Suprapubic skin (tissue), 4 donors: ENCODE results near the gene TAS1R3. TPM values are rescaled to one million over a fixed set of nuclear protein-coding genes. Genes with fewer than 3 reads are reported as not detected.

Source experiments
- DNase-seq, 2 donors: peaks; one replicate each; pipeline ENCODE4 v3.0.0-alpha.2; 2019; ENCODE audit warnings: low spot score in 2 of 2
- H3K27ac ChIP-seq: fragments of 200-600 bp; sonication (generic); one replicate; pipeline ENCODE4 v1.5.1; 2019
- H3K27me3 ChIP-seq: fragments of 200-600 bp; sonication (generic); one replicate; pipeline ENCODE4 v1.5.1; 2019
- H3K36me3 ChIP-seq: fragments of 200-600 bp; sonication (generic); one replicate; pipeline ENCODE4 v1.5.1; 2019
- H3K4me1 ChIP-seq: fragments of 200-600 bp; sonication (generic); one replicate; pipeline ENCODE4 v1.5.1; 2019
- H3K4me3 ChIP-seq: fragments of 200-600 bp; sonication (generic); one replicate; pipeline ENCODE4 v1.5.1; 2019; ENCODE audit warnings: mild to moderate bottlenecking
- H3K9me3 ChIP-seq: fragments of 200-600 bp; sonication (generic); one replicate; pipeline ENCODE4 v1.5.1; 2019
- EP300 ChIP-seq: sonication (generic); formaldehyde crosslinking; IDR thresholded peaks from one replicate; pipeline ENCODE4 v1.6.1; 2017; ENCODE audit warnings: antibody characterized with exemption
- POLR2A ChIP-seq, 2 donors: fragments of 450-650 bp; IDR thresholded peaks; one replicate each; pipeline ENCODE4 v1.6.1; 2017; ENCODE audit warnings: antibody characterized with exemption in 2 of 2, mild to moderate bottlenecking in 2 of 2, moderate library complexity in 2 of 2
- POLR2AphosphoS5 ChIP-seq, 3 donors: sonication (generic); formaldehyde crosslinking; IDR thresholded peaks; one replicate each; pipeline ENCODE4 v1.6.1; 2017; ENCODE audit warnings: antibody characterized with exemption in 3 of 3
- WGBS: methylation state at CpG from one replicate; pipeline ENCODE4 v1.1.5; 2018; 5-methylcytosine and 5-hydroxymethylcytosine counted together
- total RNA-seq, 4 donors: library from RNA; depleted of rRNA; stranded (reverse); fragments of >200 nt; gene quantifications; one replicate each; pipeline ENCODE4 v1.1.0, GENCODE V29; 2016
- TF ChIP-seq, protein P1 (sequence below), 2 donors: fragments of 200-600 bp in 1 of 2; fragments of 450-650 bp in 1 of 2; sonication (generic) in 1 of 2; IDR thresholded peaks; one replicate each; pipeline ENCODE4 v1.5.1; 2016 to 2019; ENCODE audit warnings: antibody characterized with exemption in 2 of 2, mild to moderate bottlenecking in 1 of 2, moderate library complexity in 1 of 2

The TAS1R3 gene
- total RNA-seq, 4 donors from 2014 or later = 0.56 to 1.8 (median 0.82) TPM

DNA sequence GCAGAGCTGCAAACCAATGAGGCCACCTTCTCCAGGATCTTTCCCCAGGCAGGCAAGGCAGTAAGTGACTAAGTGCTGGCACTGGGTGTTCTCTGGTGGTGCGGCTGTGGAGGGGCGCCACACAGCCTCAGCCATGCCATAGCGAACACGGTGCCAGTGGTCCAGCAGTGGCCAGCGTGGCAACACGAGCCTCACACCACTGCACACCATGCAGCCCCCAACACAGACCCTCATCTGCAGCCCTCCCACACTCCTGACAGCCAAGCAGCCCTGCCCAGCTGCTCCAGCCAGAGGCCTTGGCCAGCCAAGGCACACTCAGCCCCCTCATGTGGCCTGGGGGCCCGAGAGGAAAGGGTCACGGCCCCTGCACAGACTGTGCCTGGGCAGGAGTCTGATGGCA, 9.6 kb upstream of the TAS1R3 start:
- TF ChIP-seq EP300 = no peak
- Histone ChIP-seq H3K36me3 (peaks cover 24% of the 10 kb centered on the region), H3K27me3 (no peaks in the 10 kb centered on the region), H3K4me3 (no peak overlapping the region), H3K4me1 (peaks cover 75% of the 10 kb centered on the region), H3K27ac (no peak overlapping the region), H3K9me3 (no peaks in the 10 kb centered on the region)
- WGBS = no CpG with 5 or more reads among the region's 8 CpGs
- no peak for DNase-seq

DNA sequence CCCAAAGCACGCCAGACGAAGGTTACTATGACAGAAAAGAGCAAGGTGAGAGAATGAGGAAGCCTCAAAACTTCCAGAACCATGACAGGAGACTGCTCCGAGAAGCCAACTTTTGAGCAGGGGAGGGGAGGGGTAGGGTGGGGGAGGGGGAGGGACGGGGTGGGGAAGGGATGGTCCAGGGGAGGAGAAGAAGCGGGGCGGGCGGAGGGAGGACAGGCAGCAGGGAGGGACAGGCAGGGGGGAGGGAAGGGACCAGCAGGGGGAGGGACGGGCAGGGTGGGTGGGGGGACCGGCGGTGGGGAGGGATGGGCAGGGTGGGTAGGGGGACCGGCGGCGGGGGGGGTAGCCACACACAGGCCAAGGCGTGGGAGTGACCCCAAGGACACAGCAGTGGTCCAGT, 8.7 kb upstream of the TAS1R3 start:
- WGBS = 89% methylated on average over 10 of the region's 14 CpGs
- Histone ChIP-seq H3K4me1 (peaks cover 71% of the 10 kb centered on the region), H3K27ac (no peak overlapping the region), H3K36me3 (peaks cover 28% of the 10 kb centered on the region), H3K4me3 (no peak overlapping the region), H3K9me3 (no peaks in the 10 kb centered on the region), H3K27me3 (no peaks in the 10 kb centered on the region)
- TF ChIP-seq POLR2A (IDR thresholded peaks at IDR 0.05) (no peak), POLR2AphosphoS5 (IDR thresholded peaks at IDR 0.05) (no peak), EP300 (no peak)
- TF ChIP-seq, protein P1, sequence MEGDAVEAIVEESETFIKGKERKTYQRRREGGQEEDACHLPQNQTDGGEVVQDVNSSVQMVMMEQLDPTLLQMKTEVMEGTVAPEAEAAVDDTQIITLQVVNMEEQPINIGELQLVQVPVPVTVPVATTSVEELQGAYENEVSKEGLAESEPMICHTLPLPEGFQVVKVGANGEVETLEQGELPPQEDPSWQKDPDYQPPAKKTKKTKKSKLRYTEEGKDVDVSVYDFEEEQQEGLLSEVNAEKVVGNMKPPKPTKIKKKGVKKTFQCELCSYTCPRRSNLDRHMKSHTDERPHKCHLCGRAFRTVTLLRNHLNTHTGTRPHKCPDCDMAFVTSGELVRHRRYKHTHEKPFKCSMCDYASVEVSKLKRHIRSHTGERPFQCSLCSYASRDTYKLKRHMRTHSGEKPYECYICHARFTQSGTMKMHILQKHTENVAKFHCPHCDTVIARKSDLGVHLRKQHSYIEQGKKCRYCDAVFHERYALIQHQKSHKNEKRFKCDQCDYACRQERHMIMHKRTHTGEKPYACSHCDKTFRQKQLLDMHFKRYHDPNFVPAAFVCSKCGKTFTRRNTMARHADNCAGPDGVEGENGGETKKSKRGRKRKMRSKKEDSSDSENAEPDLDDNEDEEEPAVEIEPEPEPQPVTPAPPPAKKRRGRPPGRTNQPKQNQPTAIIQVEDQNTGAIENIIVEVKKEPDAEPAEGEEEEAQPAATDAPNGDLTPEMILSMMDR (IDR thresholded peaks at IDR 0.05) = no peak
- no peak for DNase-seq

DNA sequence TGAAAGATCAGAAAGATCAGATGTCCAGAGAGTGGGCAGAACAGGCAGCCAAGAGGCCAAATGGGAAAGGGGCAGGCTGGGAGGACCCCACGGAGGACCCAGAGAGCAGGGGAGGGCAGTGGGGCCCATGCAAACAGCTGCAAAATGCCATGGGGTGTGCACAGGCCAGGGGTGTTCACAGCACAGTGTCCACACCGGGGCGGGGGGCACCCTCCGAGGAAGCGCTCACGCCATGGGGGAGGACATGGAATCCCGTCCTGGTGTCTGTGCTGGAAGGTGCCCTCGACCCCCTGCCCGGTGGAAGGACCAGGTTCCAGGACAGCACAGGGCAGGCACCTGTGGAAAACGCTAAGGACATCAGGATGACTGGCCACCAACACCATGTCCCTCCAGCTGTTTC, 8.1 kb upstream of the TAS1R3 start:
- Histone ChIP-seq H3K27me3 (no peaks in the 10 kb centered on the region), H3K4me1 (peaks cover 66% of the 10 kb centered on the region), H3K9me3 (no peaks in the 10 kb centered on the region), H3K4me3 (no peak overlapping the region), H3K36me3 (peaks cover 34% of the 10 kb centered on the region), H3K27ac (no peak overlapping the region)
- 81% methylated on average over 10 of the region's 10 CpGs for WGBS
- TF ChIP-seq, protein P1 (IDR thresholded peaks at IDR 0.05) = no peak
- TF ChIP-seq POLR2AphosphoS5 (IDR thresholded peaks at IDR 0.05) (no peak), EP300 (no peak), POLR2A (IDR thresholded peaks at IDR 0.05) (no peak)
- DNase-seq = no peak

DNA sequence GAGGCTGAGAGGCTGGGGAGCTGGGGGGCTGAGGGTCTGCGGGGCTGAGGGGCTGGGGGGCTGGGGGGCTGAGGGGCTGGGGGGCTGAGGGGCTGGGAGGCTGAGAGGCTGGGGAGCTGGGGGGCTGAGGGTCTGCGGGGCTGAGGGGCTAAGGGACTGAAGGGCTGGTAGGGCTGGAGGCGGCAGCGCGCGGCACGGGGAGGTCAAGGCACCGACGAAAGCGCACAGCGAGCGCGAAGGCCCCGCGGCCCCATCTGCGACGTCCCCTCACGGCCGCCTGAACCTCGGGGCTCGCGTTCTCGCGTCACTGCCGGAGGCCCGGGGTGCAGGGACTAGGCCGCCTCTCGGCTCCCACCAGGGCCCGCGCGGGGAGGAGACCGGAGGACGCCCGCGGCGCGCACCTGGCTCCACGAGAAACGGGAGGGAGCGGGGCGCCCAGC, 7.0 kb upstream of the TAS1R3 start:
- H3K27me3 ChIP-seq = no peaks in the 10 kb centered on the region
- TF ChIP-seq EP300 (no peak), POLR2AphosphoS5 (IDR thresholded peaks at IDR 0.05) (no peak), POLR2A (IDR thresholded peaks at IDR 0.05) (no peak)
- TF ChIP-seq, protein P1 (IDR thresholded peaks at IDR 0.05) = no peak
- peaks cover 55% of the 10 kb centered on the region for H3K4me1 ChIP-seq
- H3K9me3 ChIP-seq = no peaks in the 10 kb centered on the region
- peak overlapping the region; percentile 89 for H3K27ac ChIP-seq
- peaks cover 34% of the 10 kb centered on the region for H3K36me3 ChIP-seq
- H3K4me3 ChIP-seq = peak overlapping the region; percentile 90
- DNase-seq = no peak
- 0% methylated on average over 10 of the region's 41 CpGs for WGBS

DNA sequence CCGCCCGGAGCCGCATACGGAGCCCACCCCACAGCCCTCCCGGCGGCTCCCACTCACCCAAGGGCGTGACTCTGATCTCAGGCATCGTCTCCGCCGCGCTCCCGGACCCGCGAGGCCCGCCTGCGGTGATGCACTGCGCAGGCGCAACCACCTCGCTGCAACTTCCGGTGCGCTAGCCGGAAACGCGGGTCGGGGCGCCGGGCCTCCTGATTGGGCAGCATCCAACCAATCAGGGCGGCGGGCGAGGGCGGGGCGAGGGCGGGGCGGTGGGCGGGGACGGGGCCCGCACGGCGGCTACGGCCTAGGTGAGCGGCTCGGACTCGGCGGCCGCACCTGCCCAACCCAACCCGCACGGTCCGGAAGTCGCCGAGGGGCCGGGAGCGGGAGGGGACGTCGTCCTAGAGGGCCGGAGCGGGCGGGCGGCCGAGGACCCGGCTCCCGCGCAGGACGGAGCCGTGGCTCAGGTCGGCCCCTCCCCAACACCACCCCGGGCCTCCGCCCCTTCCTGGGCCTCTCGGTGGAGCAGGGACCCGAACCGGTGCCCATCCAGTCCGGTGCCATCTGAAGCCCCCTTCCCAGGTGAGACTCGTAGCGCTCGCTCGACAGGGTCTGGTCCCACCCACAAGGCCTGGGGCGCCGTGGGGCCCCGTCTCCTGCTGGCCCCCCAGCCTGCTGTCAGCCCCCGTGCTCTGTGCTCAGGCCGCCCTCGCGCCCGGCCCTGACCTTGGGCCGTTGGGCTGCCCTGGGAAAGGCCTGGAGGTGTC, 6.4 kb upstream of the TAS1R3 start, which contains the start of the genes CPTP and INTS11:
Gene CPTP, plus strand, starts transcription at position 279 of the 764 bp plus-strand sequence. CDS start 2,109 bp downstream, outside the sequence.
Gene INTS11, minus strand, starts transcription at position 137 of the 764 bp plus-strand sequence. Its CDS starts 52 bp downstream, at position 85.
- H3K9me3 ChIP-seq = no peaks in the 10 kb centered on the region
- H3K4me3 ChIP-seq = peak within 1 kb of the TSS; percentile 90
- H3K4me1 ChIP-seq = peaks cover 54% of the 10 kb centered on the region
- no peaks in the 10 kb centered on the region for H3K27me3 ChIP-seq
- H3K36me3 ChIP-seq = peaks cover 33% of the 10 kb centered on the region
- 1% methylated on average over 15 of the region's 84 CpGs for WGBS
- TF ChIP-seq, protein P1 (IDR thresholded peaks at IDR 0.05) = no peak
- TF ChIP-seq EP300 = no peak
- TF ChIP-seq POLR2A (IDR thresholded peaks at IDR 0.05) = peak in 1 of 2 donors; percentile 15
- TF ChIP-seq POLR2AphosphoS5 (IDR thresholded peaks at IDR 0.05) = peak; percentile 23 to 75 (median 54)
- peak; percentile 97 to 98 for DNase-seq
- peak within 1 kb of the TSS; percentile 89 for H3K27ac ChIP-seq
